HG02938 (cell line): Measurements from ENCODE around the gene CAMK1D.

Experiments
- ATAC-seq: cut with Tn5 transposase; IDR thresholded peaks from one replicate; pipeline ENCODE4 v1.9.1; 2021; ENCODE audit warnings: mild to moderate bottlenecking, moderate library complexity; ENCODE audit not compliant: unreplicated experiment

The CAMK1D gene

GRCh38 chr10:12369982-12370381 lies 20.6 kb downstream of the CAMK1D start:
- no peak for ATAC-seq

- ATAC-seq = no peak
Observed at GRCh38 chr10:12372846-12373245, 23.5 kb downstream of the CAMK1D start.

GRCh38 chr10:12375076-12375504 lies 25.7 kb downstream of the CAMK1D start:
- ATAC-seq = no peak

GRCh38 chr10:12376211-12376610 lies 26.9 kb downstream of the CAMK1D start:
- ATAC-seq = no peak

- no peak for ATAC-seq
Observed at GRCh38 chr10:12377658-12378290, 28.4 kb downstream of the CAMK1D start.

- no peak for ATAC-seq
Observed at GRCh38 chr10:12380999-12381398, 31.7 kb downstream of the CAMK1D start.

- no peak for ATAC-seq
Observed at GRCh38 chr10:12381536-12382156, 32.3 kb downstream of the CAMK1D start.

- no peak for ATAC-seq
Observed at GRCh38 chr10:12382157-12382548, 32.8 kb downstream of the CAMK1D start.

- no peak for ATAC-seq
Observed at GRCh38 chr10:12382956-12383531, 33.7 kb downstream of the CAMK1D start.

- no peak for ATAC-seq
Observed at GRCh38 chr10:12384906-12385305, 35.6 kb downstream of the CAMK1D start.

- ATAC-seq = no peak
Observed at GRCh38 chr10:12387561-12388210, 38.3 kb downstream of the CAMK1D start.

- ATAC-seq = no peak
Observed at GRCh38 chr10:12388671-12389070, 39.3 kb downstream of the CAMK1D start.

- ATAC-seq = no peak
Observed at GRCh38 chr10:12389154-12389734, 39.9 kb downstream of the CAMK1D start.

- no peak for ATAC-seq
Observed at GRCh38 chr10:12390733-12391132, 41.4 kb downstream of the CAMK1D start.

- no peak for ATAC-seq
Observed at GRCh38 chr10:12391206-12391605, 41.9 kb downstream of the CAMK1D start.

- ATAC-seq = no peak
Observed at GRCh38 chr10:12393831-12394230, 44.5 kb downstream of the CAMK1D start.

GRCh38 chr10:12394241-12395033 lies 45.1 kb downstream of the CAMK1D start:
- ATAC-seq = no peak

- no peak for ATAC-seq
Observed at GRCh38 chr10:12396093-12396492, 46.7 kb downstream of the CAMK1D start.

GRCh38 chr10:12396567-12396966 lies 47.2 kb downstream of the CAMK1D start:
- no peak for ATAC-seq

- ATAC-seq = no peak
Observed at GRCh38 chr10:12397147-12397896, 48.0 kb downstream of the CAMK1D start.
